COR-L47 (cell line): ENCODE results near the gene CDK14.

Experiments used
- DNase-seq: peaks from one replicate; lab custom pipeline; 2025; lab: John Stamatoyannopoulos, UW

Gene CDK14

GRCh38 chr7:90596671-90597562 is 796 bp downstream of the CDK14 start:
- peak; percentile 4 for DNase-seq

DNA sequence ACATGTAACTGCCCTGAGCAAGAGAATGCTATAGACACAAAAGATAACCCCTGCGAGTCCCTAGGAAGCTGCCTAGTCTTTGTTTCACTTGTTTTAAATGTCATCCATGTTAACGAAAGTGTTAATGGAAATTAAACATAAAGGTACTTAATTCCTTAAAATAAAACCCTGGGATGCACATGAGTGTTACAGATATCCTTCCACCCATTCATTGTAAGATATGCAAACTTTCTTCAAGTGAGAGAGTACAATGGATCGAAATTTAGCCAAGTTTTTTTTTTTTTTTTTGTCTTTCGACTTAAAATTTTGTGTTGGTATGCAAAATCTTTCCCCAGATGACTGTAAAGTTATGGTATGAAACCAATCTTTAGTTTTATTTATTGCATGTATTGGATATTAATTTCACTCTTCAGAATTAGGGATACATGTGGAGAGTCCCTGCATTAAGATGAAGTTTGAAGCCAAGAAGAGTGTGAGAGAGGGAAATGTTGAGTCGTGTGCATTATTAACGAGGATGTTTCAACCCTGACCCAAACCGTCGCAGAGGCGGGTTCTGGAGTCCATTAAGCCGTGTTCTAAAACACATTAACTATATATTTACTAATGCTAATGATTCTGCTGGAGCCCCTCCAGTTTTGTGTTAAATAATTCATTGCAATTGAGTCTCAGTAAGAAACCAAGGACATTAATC is 1.6 kb downstream of the CDK14 start:
- no peak for DNase-seq

DNA sequence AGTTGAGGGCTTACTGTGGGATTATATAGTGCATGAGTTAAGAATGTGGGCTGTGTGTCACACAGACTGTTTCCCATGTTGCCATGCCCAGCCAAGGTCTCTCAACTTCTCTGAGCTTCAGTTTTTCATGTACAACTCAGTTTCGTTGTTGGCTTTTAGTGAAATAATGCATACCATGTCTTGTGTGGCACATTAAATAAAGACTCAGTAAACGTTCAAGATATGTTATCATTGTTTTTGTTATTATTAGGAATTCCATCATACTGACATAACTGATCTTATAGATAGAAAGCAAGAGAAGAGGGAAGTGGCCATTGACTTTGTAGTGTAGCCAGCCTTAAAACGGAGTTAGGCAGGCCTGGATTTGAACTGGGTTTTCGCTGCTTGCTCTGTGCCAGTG is 2.9 kb downstream of the CDK14 start:
- DNase-seq: no peak

DNA sequence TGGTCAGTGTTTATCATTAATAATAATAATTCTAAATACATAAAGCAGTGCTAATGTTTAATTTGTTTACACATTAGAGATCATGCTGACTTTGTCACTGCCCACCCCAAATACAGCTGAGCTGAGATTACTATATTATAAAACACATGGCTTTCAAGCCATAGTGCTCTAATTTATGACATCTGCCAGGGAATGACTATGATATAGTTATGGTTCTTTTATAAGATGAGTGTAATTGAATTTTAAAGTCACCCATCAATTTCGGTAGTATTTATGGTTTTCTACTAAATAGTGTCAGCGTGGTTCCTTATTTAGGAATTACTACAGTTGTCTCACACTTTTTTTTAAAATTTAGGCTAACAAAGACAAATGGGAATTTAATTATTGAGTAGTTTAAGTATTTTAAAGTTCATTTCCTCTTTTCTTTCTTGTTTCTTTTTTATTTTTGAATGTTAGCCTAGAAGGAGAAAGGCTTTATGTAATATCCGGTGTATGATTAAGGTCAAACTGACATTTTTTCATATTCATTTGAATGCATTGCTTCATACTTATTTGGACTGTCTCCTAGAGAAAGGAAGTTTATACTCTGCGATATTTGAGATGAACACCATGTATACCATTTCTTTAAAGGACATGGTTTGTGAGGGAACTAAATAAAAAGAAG is 3.9 kb downstream of the CDK14 start:
- DNase-seq: no peak

GRCh38 chr7:90602303-90602702 is 6.2 kb downstream of the CDK14 start:
- DNase-seq: no peak

DNA sequence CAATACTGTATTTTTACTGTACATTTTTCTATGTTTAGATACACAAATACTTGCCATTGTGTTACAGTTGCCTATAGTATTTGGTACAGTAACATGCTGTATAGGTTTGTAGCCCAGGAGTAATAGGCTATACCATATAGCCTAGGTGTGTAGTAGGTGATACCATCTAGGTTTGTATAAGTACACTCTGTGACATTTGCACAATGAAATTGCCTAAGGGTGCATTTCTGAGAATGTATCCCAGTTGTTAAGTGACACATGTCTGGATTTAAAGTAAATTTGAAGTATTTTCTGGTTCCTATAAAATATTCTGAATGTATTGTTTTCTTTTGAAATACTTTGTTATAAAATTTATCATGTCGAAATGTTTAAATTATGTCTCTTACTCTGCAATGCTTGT is 7.2 kb downstream of the CDK14 start:
- no peak for DNase-seq

GRCh38 chr7:90604383-90604782 is 8.3 kb downstream of the CDK14 start:
- DNase-seq: no peak

GRCh38 chr7:90605055-90605454 is 8.9 kb downstream of the CDK14 start:
- DNase-seq: peak; percentile 45

GRCh38 chr7:90607196-90607595 is 11.1 kb downstream of the CDK14 start:
- no peak for DNase-seq

DNA sequence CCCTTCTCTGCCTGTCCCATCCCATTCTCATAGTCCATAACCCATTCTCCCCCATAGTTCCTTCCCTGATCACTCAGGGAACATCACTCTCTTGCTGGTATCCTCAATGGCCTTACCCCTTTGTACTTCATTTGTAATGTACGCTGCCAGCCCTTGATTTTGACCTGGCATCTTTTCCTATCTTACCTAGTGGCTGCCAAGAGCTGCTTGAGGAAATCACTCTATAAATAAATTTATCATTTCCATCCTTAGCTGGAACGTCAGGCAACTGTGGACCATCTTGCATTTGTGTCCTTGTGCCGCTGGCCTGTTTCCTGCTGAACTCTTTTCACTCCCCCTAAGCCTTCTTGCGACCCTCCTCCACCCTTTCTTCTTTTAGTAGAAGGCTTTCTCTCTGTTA is 14.0 kb downstream of the CDK14 start:
- no peak for DNase-seq

DNA sequence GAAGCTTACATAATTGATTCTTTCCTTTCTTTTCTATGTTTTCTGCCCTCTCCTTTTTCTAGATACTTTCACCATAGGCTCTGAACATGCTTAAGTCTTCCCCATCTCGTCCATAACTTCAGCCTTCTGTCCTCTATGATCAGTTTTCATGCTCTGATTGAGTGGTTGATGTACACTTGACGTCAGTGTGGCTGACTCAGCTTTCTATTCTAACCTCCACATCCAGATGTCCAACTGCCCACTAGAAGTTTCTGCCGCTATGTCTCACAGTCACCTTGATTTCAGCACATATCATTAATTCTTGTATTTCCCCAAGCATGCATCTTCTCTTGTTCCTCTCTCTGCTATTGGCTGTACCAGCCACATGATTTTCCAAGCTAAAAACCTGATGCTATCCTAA is 15.0 kb downstream of the CDK14 start:
- DNase-seq: no peak

- peak; percentile 7 for DNase-seq
Observed at GRCh38 chr7:90613088-90613498, 17.0 kb downstream of the CDK14 start.

- DNase-seq: no peak
Observed at GRCh38 chr7:90617442-90617841, 21.3 kb downstream of the CDK14 start.

GRCh38 chr7:90618876-90619275 is 22.8 kb downstream of the CDK14 start:
- peak; percentile 33 for DNase-seq

DNA sequence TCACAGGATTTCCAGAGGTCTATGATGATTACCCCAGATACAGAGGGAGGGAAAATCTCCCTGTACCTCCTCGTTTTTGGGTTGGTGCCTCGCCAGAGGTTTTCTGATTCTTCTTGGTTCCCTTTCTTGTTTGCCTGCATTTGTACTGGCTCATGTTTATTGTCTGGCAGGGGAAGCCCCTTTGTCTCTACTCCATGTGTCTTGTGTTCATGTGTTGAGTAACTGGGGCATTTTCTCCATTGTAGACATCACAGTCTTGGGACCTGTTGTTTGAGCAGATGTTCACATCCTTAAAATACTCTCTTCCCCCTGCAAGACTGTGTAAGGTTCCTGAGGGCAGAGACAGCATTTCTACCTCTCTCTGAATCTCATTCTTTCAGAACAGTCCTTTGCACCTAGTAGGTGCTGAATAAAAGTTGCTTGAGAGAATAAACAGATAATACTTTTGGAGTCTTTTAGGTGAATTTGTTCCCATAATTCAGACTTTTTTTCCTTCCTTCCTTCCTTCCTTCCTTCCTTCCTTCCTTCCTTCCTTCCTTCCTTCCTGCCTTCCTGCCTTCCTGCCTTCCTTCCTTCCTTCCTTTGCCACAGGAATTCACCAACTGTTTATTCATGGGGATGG is 25.1 kb downstream of the CDK14 start:
- DNase-seq: no peak

DNA sequence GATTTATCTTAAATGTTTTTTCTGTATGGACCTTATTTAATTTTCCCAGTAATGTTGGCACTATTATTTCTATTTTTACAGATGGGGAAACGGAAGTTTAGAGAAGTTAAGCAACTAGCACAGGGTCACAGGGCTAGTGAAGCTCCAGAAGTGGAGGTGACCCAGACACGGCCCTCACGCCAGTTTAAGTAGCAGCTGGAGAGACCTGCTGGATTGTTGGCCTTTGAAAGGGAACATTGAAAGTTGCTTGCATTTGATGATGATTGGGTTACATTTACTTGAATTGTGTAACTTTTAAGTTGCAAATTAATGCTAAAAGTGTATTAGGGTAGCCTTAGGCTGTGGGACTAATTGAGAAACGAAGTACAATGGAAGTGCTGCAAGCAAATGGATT is 25.6 kb downstream of the CDK14 start:
- DNase-seq: no peak

- DNase-seq: no peak
Observed at GRCh38 chr7:90622670-90623069, 26.5 kb downstream of the CDK14 start.

GRCh38 chr7:90624225-90624911 is 28.2 kb downstream of the CDK14 start:
- DNase-seq: no peak

- no peak for DNase-seq
Observed at GRCh38 chr7:90625051-90625450, 28.9 kb downstream of the CDK14 start.

- peak; percentile 61 for DNase-seq
Observed at GRCh38 chr7:90625562-90625961, 29.4 kb downstream of the CDK14 start.

GRCh38 chr7:90626013-90626412 is 29.9 kb downstream of the CDK14 start:
- no peak for DNase-seq
